Osteoblast (primary cell): ENCODE data around the gene FCER2. TPM values are rescaled to one million over a fixed set of nuclear protein-coding genes. Genes with fewer than 3 reads are reported as not detected.

Experiments
- DNase-seq: peaks from one replicate; pipeline ENCODE4 v3.0.0; 2011; ENCODE audit warnings: low spot score, mixed read lengths; ENCODE audit not compliant: insufficient read length; ENCODE audit errors: missing footprints
- H2AFZ ChIP-seq: 2 replicates; pipeline ENCODE4 v1.6.0; 2011; ENCODE audit warnings: mild to moderate bottlenecking, low read length
- H3K27ac ChIP-seq: 2 replicates; pipeline ENCODE4 v1.5.1; 2011; ENCODE audit warnings: mild to moderate bottlenecking, low read depth, low read length, moderate library complexity
- H3K27me3 ChIP-seq: 2 replicates; pipeline ENCODE4 v1.6.0; 2012; ENCODE audit warnings: mild to moderate bottlenecking, control low read depth, inconsistent platforms, low read length, moderate library complexity; ENCODE audit not compliant: insufficient read depth
- H3K36me3 ChIP-seq: 2 replicates; pipeline ENCODE4 v1.5.1; 2011; ENCODE audit warnings: mild to moderate bottlenecking, low read length, control low read depth, moderate library complexity; ENCODE audit not compliant: insufficient read depth
- H3K4me1 ChIP-seq: 2 replicates; pipeline ENCODE4 v1.5.1; 2011; ENCODE audit warnings: mild to moderate bottlenecking, low read length, control low read depth, moderate library complexity; ENCODE audit not compliant: insufficient read depth
- H3K4me2 ChIP-seq: 2 replicates; pipeline ENCODE4 v1.6.0; 2011; ENCODE audit warnings: mild to moderate bottlenecking, low read length; ENCODE audit not compliant: insufficient read depth
- H3K4me3 ChIP-seq: fragments of 200-600 bp; sonication (generic); 3 replicates; pipeline ENCODE4 v1.5.1; 2012; ENCODE audit warnings: mild to moderate bottlenecking, low read length, inconsistent platforms; ENCODE audit not compliant: insufficient read depth
- H3K79me2 ChIP-seq: 2 replicates; pipeline ENCODE4 v1.6.0; 2012; ENCODE audit warnings: mild to moderate bottlenecking, low read length, control low read depth, inconsistent platforms; ENCODE audit not compliant: insufficient read depth
- H3K9me3 ChIP-seq: 2 replicates; pipeline ENCODE4 v1.5.1; 2011; ENCODE audit warnings: low read depth, low read length, control low read depth
- H4K20me1 ChIP-seq: 2 replicates; pipeline ENCODE4 v1.6.0; 2012; ENCODE audit warnings: mild to moderate bottlenecking, low read length, control low read depth; ENCODE audit not compliant: insufficient read depth
- total RNA-seq: library from RNA; depleted of rRNA; stranded (reverse); fragments of >200 nt; gene quantifications from 2 replicates; pipeline ENCODE4 v1.2.3, GENCODE V29; 2012
- TF ChIP-seq, protein P1 (sequence below): IDR thresholded peaks from 2 replicates; pipeline ENCODE4 v1.5.1; 2011; ENCODE audit warnings: mild to moderate bottlenecking, low read depth, low read length, moderate library complexity; ENCODE audit errors: extremely low read depth

FCER2 gene
- total RNA-seq, 1 donor: not detected

DNA sequence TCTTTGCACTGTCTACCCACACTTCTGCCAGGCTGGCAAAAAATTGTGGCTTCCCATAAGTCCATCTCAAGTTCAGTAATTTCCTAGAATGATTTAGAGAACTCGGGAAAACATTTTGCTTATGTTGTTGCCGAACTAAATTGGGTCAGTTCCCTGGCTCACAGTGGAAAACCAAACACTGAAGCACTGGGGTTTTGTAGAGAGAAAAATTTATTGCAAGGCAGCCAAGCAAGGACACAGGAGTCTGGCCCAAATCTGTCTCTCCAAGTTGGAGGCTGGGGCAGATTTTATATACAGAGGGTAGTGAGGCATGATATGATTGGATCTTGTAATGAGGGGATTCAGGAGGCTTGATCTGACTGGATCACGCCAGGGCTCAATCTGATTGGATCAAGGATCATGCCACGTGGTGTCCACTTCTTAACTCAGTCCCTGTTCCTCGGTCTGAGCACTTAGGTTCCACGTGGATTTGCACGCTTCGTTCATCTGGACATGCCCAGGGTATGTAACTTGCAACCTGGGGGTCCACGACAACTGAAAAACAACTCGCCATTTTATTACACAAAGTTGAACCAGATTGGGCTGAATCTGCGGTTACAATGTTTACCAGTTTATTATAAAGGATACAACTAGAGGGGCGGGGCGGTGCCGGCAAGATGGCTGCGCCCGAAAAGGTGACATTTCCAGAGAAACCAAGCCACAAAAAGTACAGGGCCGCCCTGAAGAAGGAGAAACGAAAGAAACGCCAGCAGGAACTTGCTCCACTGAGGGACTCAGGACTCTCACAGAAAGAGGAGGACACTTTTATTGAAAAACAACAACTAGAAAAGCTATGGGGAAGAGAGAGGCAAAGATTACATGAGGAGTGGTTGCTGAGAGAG is 38.1 kb upstream of the FCER2 start:
- Histone ChIP-seq H4K20me1 (no peaks in the 10 kb centered on the region), H3K4me2 (no peak overlapping the region), H3K79me2 (no peaks in the 10 kb centered on the region), H3K36me3 (no peaks in the 10 kb centered on the region), H3K27me3 (peaks cover 4% of the 10 kb centered on the region), H3K4me1 (no peaks in the 10 kb centered on the region), H3K27ac (no peak overlapping the region), H2AFZ (no peak overlapping the region), H3K9me3 (no peaks in the 10 kb centered on the region), H3K4me3 (no peak overlapping the region)
- DNase-seq: peak; percentile 41
- TF ChIP-seq, protein P1, sequence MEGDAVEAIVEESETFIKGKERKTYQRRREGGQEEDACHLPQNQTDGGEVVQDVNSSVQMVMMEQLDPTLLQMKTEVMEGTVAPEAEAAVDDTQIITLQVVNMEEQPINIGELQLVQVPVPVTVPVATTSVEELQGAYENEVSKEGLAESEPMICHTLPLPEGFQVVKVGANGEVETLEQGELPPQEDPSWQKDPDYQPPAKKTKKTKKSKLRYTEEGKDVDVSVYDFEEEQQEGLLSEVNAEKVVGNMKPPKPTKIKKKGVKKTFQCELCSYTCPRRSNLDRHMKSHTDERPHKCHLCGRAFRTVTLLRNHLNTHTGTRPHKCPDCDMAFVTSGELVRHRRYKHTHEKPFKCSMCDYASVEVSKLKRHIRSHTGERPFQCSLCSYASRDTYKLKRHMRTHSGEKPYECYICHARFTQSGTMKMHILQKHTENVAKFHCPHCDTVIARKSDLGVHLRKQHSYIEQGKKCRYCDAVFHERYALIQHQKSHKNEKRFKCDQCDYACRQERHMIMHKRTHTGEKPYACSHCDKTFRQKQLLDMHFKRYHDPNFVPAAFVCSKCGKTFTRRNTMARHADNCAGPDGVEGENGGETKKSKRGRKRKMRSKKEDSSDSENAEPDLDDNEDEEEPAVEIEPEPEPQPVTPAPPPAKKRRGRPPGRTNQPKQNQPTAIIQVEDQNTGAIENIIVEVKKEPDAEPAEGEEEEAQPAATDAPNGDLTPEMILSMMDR: no peak

DNA sequence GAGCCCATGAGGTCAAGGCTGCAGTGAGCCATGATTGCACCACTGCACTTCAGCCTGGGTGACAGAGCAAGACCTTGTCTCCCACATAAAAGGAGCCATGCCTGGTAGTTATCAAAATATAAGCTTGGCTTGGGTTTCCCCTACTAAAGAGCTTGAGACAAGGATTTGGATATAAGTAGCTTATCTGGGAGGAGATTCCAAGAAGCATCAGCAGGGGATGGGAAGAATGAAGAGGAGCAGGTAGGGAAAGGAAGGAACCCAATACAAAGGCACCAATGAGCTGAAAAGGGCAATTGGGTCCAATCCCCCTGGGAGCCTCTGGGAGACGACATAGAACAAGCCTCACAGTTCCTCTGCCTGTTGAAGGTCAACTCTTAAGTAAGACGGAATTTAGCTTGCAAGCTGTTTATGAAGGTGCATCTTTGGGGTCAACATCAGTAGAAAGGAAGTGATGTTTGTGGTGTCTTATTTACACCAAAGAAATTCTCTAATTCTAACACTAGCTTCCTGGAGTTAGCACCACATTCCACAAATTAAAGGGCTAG is 37.4 kb upstream of the FCER2 start:
- Histone ChIP-seq H3K4me2 (no peak overlapping the region), H4K20me1 (no peaks in the 10 kb centered on the region), H3K9me3 (no peaks in the 10 kb centered on the region), H3K79me2 (no peaks in the 10 kb centered on the region), H3K27ac (no peak overlapping the region), H3K27me3 (peaks cover 10% of the 10 kb centered on the region), H3K4me1 (no peaks in the 10 kb centered on the region), H3K36me3 (no peaks in the 10 kb centered on the region), H3K4me3 (no peak overlapping the region), H2AFZ (no peak overlapping the region)
- TF ChIP-seq, protein P1: no peak
- DNase-seq: no peak

DNA sequence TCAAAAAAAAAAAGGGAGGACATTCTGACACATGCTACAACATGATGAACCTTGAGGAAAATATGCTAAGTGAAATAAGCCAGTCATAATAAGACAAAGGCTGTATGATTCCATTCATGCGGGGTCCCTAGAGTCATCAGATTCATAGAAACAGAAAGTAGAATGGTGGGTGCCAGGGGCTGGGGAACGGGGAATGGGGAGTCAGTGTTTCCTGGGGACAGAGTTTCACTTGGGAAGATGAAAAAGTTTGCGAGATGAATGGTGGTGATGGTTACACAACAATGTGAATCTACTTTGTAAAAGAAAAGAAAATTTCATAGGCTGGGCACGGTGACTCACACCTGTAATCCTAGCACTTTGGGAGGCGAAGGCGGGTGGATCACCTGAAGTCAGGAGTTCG is 36.1 kb upstream of the FCER2 start:
- H3K27ac ChIP-seq: no peak overlapping the region
- H3K4me3 ChIP-seq: no peak overlapping the region
- H3K4me1 ChIP-seq: no peaks in the 10 kb centered on the region
- H4K20me1 ChIP-seq: no peaks in the 10 kb centered on the region
- H3K4me2 ChIP-seq: no peak overlapping the region
- TF ChIP-seq, protein P1: no peak
- DNase-seq: no peak
- H3K27me3 ChIP-seq: peaks cover 10% of the 10 kb centered on the region
- no peaks in the 10 kb centered on the region for H3K79me2 ChIP-seq
- no peak overlapping the region for H2AFZ ChIP-seq
- no peaks in the 10 kb centered on the region for H3K36me3 ChIP-seq
- no peaks in the 10 kb centered on the region for H3K9me3 ChIP-seq

GRCh38 chr19:7737215-7737614 is 35.3 kb upstream of the FCER2 start:
- Histone ChIP-seq H3K27me3 (peaks cover 10% of the 10 kb centered on the region), H3K36me3 (no peaks in the 10 kb centered on the region), H4K20me1 (no peaks in the 10 kb centered on the region), H3K9me3 (no peaks in the 10 kb centered on the region), H3K4me1 (no peaks in the 10 kb centered on the region), H3K27ac (no peak overlapping the region), H3K4me2 (no peak overlapping the region), H3K79me2 (no peaks in the 10 kb centered on the region), H2AFZ (no peak overlapping the region), H3K4me3 (no peak overlapping the region)
- TF ChIP-seq, protein P1: no peak
- no peak for DNase-seq
